ENCODE results near the gene CEP55. TPM values are rescaled to one million over a fixed set of nuclear protein-coding genes. Genes with fewer than 3 reads are reported as not detected.

The CEP55 gene
- 53.0 and 55.7 TPM in 2 replicates for total RNA-seq

GRCh38 chr10:93496322-93497041, at the start of gene CEP55:
TSS of gene CEP55 (plus strand) at chr10:93496612. CDS start at chr10:93500052, 3,440 bp downstream.
- peak; percentile 96 for DNase-seq (ENCODE audit: low spot score)
- peak within 1 kb of the TSS; percentile 88 for H3K4me3 Mint-ChIP-seq
- H3K4me1 Mint-ChIP-seq (ENCODE audit: low read depth), result peaks cover 46% of the 10 kb centered on the region
- peak within 1 kb of the TSS; percentile 95 for H3K27ac Mint-ChIP-seq
- no peaks in the 10 kb centered on the region for H3K27me3 Mint-ChIP-seq (ENCODE audit: insufficient read depth)
- no peaks in the 10 kb centered on the region for H3K9me3 Mint-ChIP-seq
- H3K36me3 Mint-ChIP-seq (ENCODE audit: low read depth), result peaks cover 10% of the 10 kb centered on the region
- intact Hi-C loops (cut with micrococcal nuclease), result loop anchor here (1.0 to 10.0 kb wide), 11 partner anchors 8 to 1204 kb away; partner anchors contain the start of genes CPEB3, EXOC6, FRA10AC1 and HELLS

- intact Hi-C loops (cut with micrococcal nuclease), result no loop called here
- Mint-ChIP-seq H3K27me3 (ENCODE audit: insufficient read depth) (no peaks in the 10 kb centered on the region), H3K4me3 (no peak overlapping the region), H3K36me3 (ENCODE audit: low read depth) (no peaks in the 10 kb centered on the region), H3K4me1 (ENCODE audit: low read depth) (peaks cover 9% of the 10 kb centered on the region), H3K9me3 (no peaks in the 10 kb centered on the region), H3K27ac (no peak overlapping the region)
- DNase-seq (ENCODE audit: low spot score), result no peak
These were observed 49.4 kb upstream of the CEP55 start for GRCh38 chr10:93447019-93447418.

- Mint-ChIP-seq H3K36me3 (ENCODE audit: low read depth) (no peaks in the 10 kb centered on the region), H3K4me3 (no peak overlapping the region), H3K27ac (no peak overlapping the region), H3K27me3 (ENCODE audit: insufficient read depth) (no peaks in the 10 kb centered on the region), H3K4me1 (ENCODE audit: low read depth) (peaks cover 18% of the 10 kb centered on the region), H3K9me3 (no peaks in the 10 kb centered on the region)
- DNase-seq (ENCODE audit: low spot score), result no peak
- intact Hi-C loops (cut with micrococcal nuclease), result no loop called here
These were observed 48.4 kb upstream of the CEP55 start for GRCh38 chr10:93447970-93448369.

- Mint-ChIP-seq H3K27ac (no peak overlapping the region), H3K27me3 (ENCODE audit: insufficient read depth) (no peaks in the 10 kb centered on the region)
- intact Hi-C loops (cut with micrococcal nuclease), result no loop called here
These were observed 45.0 kb upstream of the CEP55 start for GRCh38 chr10:93451244-93451947.

DNA sequence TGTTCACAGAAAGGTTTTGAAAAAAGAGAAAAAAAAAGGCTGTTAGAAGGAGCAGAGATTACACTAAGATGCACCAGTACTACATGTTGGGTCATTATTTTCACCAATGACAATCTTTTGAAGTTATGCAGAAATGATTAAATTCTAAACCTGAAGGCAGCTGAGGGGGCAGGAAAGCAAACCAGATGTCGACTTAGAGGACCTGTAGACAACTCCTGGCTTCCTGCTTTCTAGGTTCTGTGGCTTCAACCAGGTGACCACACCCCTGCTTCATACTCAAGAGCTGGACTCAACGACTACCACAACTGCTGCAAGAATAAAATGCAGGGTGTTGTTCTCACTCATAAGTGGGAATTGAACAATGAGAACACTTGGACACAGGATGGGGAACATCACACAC, 44.3 kb upstream of the CEP55 start:
- no peaks in the 10 kb centered on the region for H3K27me3 Mint-ChIP-seq (ENCODE audit: insufficient read depth)
- intact Hi-C loops (cut with micrococcal nuclease), result no loop called here
- H3K9me3 Mint-ChIP-seq, result no peaks in the 10 kb centered on the region
- no peak overlapping the region for H3K4me3 Mint-ChIP-seq
- H3K4me1 Mint-ChIP-seq (ENCODE audit: low read depth), result peaks cover 18% of the 10 kb centered on the region
- DNase-seq (ENCODE audit: low spot score), result no peak
- no peaks in the 10 kb centered on the region for H3K36me3 Mint-ChIP-seq (ENCODE audit: low read depth)
- H3K27ac Mint-ChIP-seq, result no peak overlapping the region

More at GRCh38 chr10:93451244-93451947, 45.0 kb upstream of the CEP55 start:
- no peaks in the 10 kb centered on the region for H3K36me3 Mint-ChIP-seq (ENCODE audit: low read depth)
- no peak overlapping the region for H3K4me3 Mint-ChIP-seq
- peaks cover 18% of the 10 kb centered on the region for H3K4me1 Mint-ChIP-seq (ENCODE audit: low read depth)
- no peak for DNase-seq (ENCODE audit: low spot score)
- no peaks in the 10 kb centered on the region for H3K9me3 Mint-ChIP-seq

DNA sequence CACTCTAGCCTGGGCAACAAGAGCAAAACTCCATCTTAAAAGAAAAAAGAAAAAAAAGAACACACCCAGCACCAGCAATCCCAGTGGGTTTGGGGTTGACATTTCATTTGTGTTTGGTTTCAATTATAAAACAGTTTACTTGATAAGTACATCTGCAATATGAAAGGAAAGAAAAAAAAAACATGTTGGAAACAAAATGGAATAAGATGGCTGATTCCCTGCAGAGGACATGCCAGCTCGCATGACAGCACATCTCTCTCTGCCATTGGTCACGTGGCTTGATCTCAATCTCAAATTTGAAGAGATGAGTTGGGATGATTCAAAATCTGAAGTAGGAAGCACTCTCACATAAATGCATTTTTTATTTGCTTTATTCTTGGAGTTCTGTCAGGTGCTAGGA, 42.3 kb upstream of the CEP55 start:
- H3K4me1 Mint-ChIP-seq (ENCODE audit: low read depth), result peaks cover 18% of the 10 kb centered on the region
- no peak overlapping the region for H3K4me3 Mint-ChIP-seq
- H3K27ac Mint-ChIP-seq, result no peak overlapping the region
- intact Hi-C loops (cut with micrococcal nuclease), result no loop called here
- no peaks in the 10 kb centered on the region for H3K36me3 Mint-ChIP-seq (ENCODE audit: low read depth)
- H3K27me3 Mint-ChIP-seq (ENCODE audit: insufficient read depth), result no peaks in the 10 kb centered on the region
- H3K9me3 Mint-ChIP-seq, result no peaks in the 10 kb centered on the region
- no peak for DNase-seq (ENCODE audit: low spot score)

GRCh38 chr10:93454736-93455135, 41.7 kb upstream of the CEP55 start:
- DNase-seq (ENCODE audit: low spot score), result no peak
- intact Hi-C loops (cut with micrococcal nuclease), result no loop called here
- Mint-ChIP-seq H3K4me1 (ENCODE audit: low read depth) (peaks cover 19% of the 10 kb centered on the region), H3K4me3 (no peak overlapping the region), H3K36me3 (ENCODE audit: low read depth) (no peaks in the 10 kb centered on the region), H3K27me3 (ENCODE audit: insufficient read depth) (no peaks in the 10 kb centered on the region), H3K27ac (no peak overlapping the region), H3K9me3 (no peaks in the 10 kb centered on the region)

- Mint-ChIP-seq H3K36me3 (ENCODE audit: low read depth) (no peaks in the 10 kb centered on the region), H3K27ac (no peak overlapping the region), H3K9me3 (no peaks in the 10 kb centered on the region), H3K4me1 (ENCODE audit: low read depth) (peaks cover 24% of the 10 kb centered on the region), H3K27me3 (ENCODE audit: insufficient read depth) (no peaks in the 10 kb centered on the region), H3K4me3 (no peak overlapping the region)
- DNase-seq (ENCODE audit: low spot score), result no peak
- intact Hi-C loops (cut with micrococcal nuclease), result no loop called here
These were observed 39.9 kb upstream of the CEP55 start for GRCh38 chr10:93456480-93456879.

DNA sequence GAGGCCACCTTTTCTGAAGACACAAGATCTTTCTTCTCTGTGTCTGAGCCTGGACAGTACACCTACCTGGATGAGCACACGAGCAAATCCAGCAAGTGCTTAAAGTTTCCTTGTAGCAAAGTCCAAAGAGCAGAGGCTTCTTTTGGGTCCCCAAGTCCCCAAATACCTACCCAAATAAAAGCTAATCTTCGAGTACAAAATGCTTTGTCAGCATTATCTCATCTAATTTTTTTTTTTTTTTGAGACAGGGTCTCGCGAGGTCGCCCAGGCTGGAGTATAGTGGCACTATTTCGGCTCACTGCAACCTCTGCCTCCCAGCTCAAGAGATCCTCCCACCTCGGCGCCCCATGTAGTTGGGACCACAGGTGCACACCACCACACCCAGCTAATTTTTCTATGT, 38.9 kb upstream of the CEP55 start:
- Mint-ChIP-seq H3K4me1 (ENCODE audit: low read depth) (peaks cover 19% of the 10 kb centered on the region), H3K27me3 (ENCODE audit: insufficient read depth) (no peaks in the 10 kb centered on the region), H3K27ac (no peak overlapping the region), H3K4me3 (no peak overlapping the region), H3K36me3 (ENCODE audit: low read depth) (no peaks in the 10 kb centered on the region), H3K9me3 (no peaks in the 10 kb centered on the region)
- intact Hi-C loops (cut with micrococcal nuclease), result no loop called here
- DNase-seq (ENCODE audit: low spot score), result no peak

DNA sequence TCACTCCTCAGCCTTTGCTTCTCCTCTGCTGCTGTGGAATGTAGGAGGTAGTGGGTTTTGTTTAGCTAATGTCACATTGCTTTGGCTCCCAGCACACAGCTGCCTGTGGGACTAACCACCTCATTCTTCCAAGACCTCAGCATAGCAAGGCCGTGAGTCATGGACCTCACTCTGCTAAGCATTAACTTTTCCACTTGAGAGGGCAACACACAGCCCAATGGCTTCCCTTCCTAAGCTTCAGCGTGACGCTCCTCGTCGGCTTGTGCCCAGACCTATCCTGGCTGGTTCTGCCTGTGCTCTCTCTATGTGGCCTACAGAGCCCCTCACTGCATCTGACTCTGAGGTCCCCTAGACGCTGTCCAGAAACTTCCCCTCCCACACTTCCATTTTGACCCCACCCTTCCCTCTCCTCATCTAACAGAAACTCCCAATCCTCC, 37.6 kb upstream of the CEP55 start:
- intact Hi-C loops (cut with micrococcal nuclease), result no loop called here
- DNase-seq (ENCODE audit: low spot score), result no peak
- H3K27ac Mint-ChIP-seq, result no peak overlapping the region
- H3K4me1 Mint-ChIP-seq (ENCODE audit: low read depth), result peaks cover 21% of the 10 kb centered on the region
- no peaks in the 10 kb centered on the region for H3K9me3 Mint-ChIP-seq
- no peaks in the 10 kb centered on the region for H3K36me3 Mint-ChIP-seq (ENCODE audit: low read depth)
- no peaks in the 10 kb centered on the region for H3K27me3 Mint-ChIP-seq (ENCODE audit: insufficient read depth)
- H3K4me3 Mint-ChIP-seq, result no peak overlapping the region

DNA sequence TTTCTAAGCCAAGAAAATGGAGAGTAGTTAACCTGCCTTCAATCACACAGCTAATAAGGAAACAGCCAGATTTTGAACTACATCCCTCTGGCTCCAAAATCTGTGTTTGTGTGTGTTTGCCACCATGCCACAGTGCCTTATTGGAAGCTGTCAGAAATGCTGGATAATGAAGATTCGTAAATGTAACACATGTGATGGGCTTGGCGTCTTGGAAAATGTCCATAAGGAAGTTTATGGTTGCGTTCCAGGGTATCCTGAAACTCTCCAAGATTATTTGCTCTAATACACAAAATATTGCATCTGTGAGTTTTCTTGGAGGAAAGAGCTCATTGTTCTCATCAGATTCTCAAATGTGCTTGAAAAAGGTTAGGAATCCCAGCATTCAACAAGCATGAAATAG, 36.9 kb upstream of the CEP55 start:
- intact Hi-C loops (cut with micrococcal nuclease), result no loop called here
- H3K36me3 Mint-ChIP-seq (ENCODE audit: low read depth), result no peaks in the 10 kb centered on the region
- H3K27ac Mint-ChIP-seq, result no peak overlapping the region
- peaks cover 21% of the 10 kb centered on the region for H3K4me1 Mint-ChIP-seq (ENCODE audit: low read depth)
- no peaks in the 10 kb centered on the region for H3K27me3 Mint-ChIP-seq (ENCODE audit: insufficient read depth)
- H3K4me3 Mint-ChIP-seq, result no peak overlapping the region
- H3K9me3 Mint-ChIP-seq, result no peaks in the 10 kb centered on the region
- DNase-seq (ENCODE audit: low spot score), result no peak

GRCh38 chr10:93461109-93461806, 35.2 kb upstream of the CEP55 start:
- Mint-ChIP-seq H3K4me3 (no peak overlapping the region), H3K9me3 (no peaks in the 10 kb centered on the region), H3K4me1 (ENCODE audit: low read depth) (peaks cover 21% of the 10 kb centered on the region), H3K27me3 (ENCODE audit: insufficient read depth) (no peaks in the 10 kb centered on the region), H3K36me3 (ENCODE audit: low read depth) (no peaks in the 10 kb centered on the region), H3K27ac (peak overlapping the region; percentile 15)
- DNase-seq (ENCODE audit: low spot score), result no peak
- intact Hi-C loops (cut with micrococcal nuclease), result no loop called here

DNA sequence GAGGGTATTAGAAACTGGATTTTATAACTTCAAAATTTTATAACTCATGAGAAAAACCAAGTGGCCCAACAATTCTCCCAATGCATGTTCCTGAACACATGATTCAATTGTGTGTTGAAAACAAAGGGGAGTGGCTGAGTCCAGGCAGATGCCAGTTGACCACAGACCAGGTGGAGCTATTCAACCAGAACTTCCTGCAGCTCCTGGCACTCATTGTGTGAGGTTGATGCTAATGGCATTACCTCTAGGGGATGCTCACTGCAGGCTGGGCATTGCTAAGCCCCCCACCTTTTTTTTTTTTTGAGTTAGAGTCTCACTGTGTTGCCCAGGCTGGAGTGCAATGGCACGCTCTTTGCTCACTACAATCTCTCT, 34.6 kb upstream of the CEP55 start:
- Mint-ChIP-seq H3K9me3 (no peaks in the 10 kb centered on the region), H3K4me1 (ENCODE audit: low read depth) (peaks cover 21% of the 10 kb centered on the region), H3K36me3 (ENCODE audit: low read depth) (no peaks in the 10 kb centered on the region), H3K4me3 (no peak overlapping the region), H3K27me3 (ENCODE audit: insufficient read depth) (no peaks in the 10 kb centered on the region), H3K27ac (no peak overlapping the region)
- DNase-seq (ENCODE audit: low spot score), result no peak
- intact Hi-C loops (cut with micrococcal nuclease), result no loop called here

Data from activated T-helper 1 cell treated with anti-CD3 and anti-CD28 coated beads, Interleukin-12 subunit alpha, Interleukin-12 subunit beta, Interleukin-2, Interleukin-4 antibody, amounts not matched to agents 30 ng/mL and 10 ng/mL and 1 ng/mL, durations not matched to agents 14 hours and 24 hours and 36 hours (primary cell).